ENCODE data around the gene RAB40B. TPM values are rescaled to one million over a fixed set of nuclear protein-coding genes. Genes with fewer than 3 reads are reported as not detected.

The RAB40B gene
- total and polyA plus RNA-seq, 2 of the 13 experiments (the other 11 are each of a cell fraction or from before 2014, with no cell fraction given), result 6.2 to 6.5 TPM

GRCh38 chr17:82737967-82738877 lies 39.7 kb upstream of the RAB40B start (continued):
- peak; percentile 96 for TF ChIP-seq RERE (CRISPR knock-in tag; IDR thresholded peaks at IDR 0.05; ENCODE audit: low read depth)
- peak; percentile 98 for TF ChIP-seq HOXA3 (CRISPR knock-in tag; IDR thresholded peaks at IDR 0.05)
- peak; percentile 83 for TF ChIP-seq RBFOX2 (IDR thresholded peaks at IDR 0.05; ENCODE audit: low read depth, low read length)
- peak; percentile 96 for TF ChIP-seq REL (CRISPR knock-in tag; conservative IDR thresholded peaks at IDR 0.05)
- TF ChIP-seq ZNF264 (CRISPR knock-in tag; IDR thresholded peaks at IDR 0.05), result peak; percentile 98
- TF ChIP-seq PTBP1 (IDR thresholded peaks at IDR 0.05; ENCODE audit: low read depth, low read length, poor library complexity, severe bottlenecking), result no peak
- TF ChIP-seq ZNF142 (CRISPR knock-in tag; IDR thresholded peaks at IDR 0.05), result peak; percentile 89; the same call in 1 of the 2 replicates
- peak; percentile 100 for TF ChIP-seq MTA1 (CRISPR knock-in tag; IDR thresholded peaks at IDR 0.05; ENCODE audit: borderline replicate concordance)
- peak; percentile 63 for TF ChIP-seq TCF7 (IDR thresholded peaks at IDR 0.05; ENCODE audit: low read depth)
- TF ChIP-seq SKI (IDR thresholded peaks at IDR 0.05; ENCODE audit: partially characterized antibody), result peak; percentile 52
- peak; percentile 97 for TF ChIP-seq PITX1 (CRISPR knock-in tag; IDR thresholded peaks at IDR 0.05)
- peak in 1 of 2 experiments; percentile 81; a peak in 2 of 4 replicates for TF ChIP-seq EP300 (IDR thresholded peaks at IDR 0.05; ENCODE audit: low read depth in 2 of 2, low read length in 2 of 2)
- peak; percentile 92 for TF ChIP-seq EP300 (CRISPR knock-in tag; IDR thresholded peaks at IDR 0.05; ENCODE audit: borderline replicate concordance)
- TF ChIP-seq RFXAP (CRISPR knock-in tag; IDR thresholded peaks at IDR 0.05; ENCODE audit: borderline replicate concordance), result peak; percentile 97
- TF ChIP-seq MIER2 (CRISPR knock-in tag; IDR thresholded peaks at IDR 0.05), result peak; percentile 90
- no peak for TF ChIP-seq NPAS2 (CRISPR knock-in tag; IDR thresholded peaks at IDR 0.05; ENCODE audit: borderline replicate concordance)
